Liver (tissue), 9 donors: ENCODE results near the gene SPHK2. TPM values are rescaled to one million over a fixed set of nuclear protein-coding genes. Genes with fewer than 3 reads are reported as not detected.

Source experiments
- DNase-seq: peaks from one replicate; pipeline ENCODE4 v3.0.0-alpha.2; 2017; ENCODE audit warnings: low spot score
- H3K27ac ChIP-seq, 2 donors: one replicate each; pipeline ENCODE4 v1.7.0; 2013; ENCODE audit warnings: inconsistent platforms in 2 of 2, low read length in 2 of 2, control low read depth in 1 of 2, low read depth in 1 of 2, mild to moderate bottlenecking in 1 of 2
- H3K27me3 ChIP-seq, 4 donors: one replicate each; pipeline versions ENCODE4 v1.6.1 to v1.7.0; 2013; ENCODE audit warnings: low read length in 3 of 4, inconsistent platforms in 1 of 4, mild to moderate bottlenecking in 1 of 4, moderate library complexity in 1 of 4; ENCODE audit not compliant: control insufficient read depth in 4 of 4, insufficient read depth in 4 of 4
- H3K36me3 ChIP-seq, 4 donors: one replicate each; pipeline versions ENCODE4 v1.6.1 to v1.7.0; 2013; ENCODE audit warnings: low read length in 3 of 4, mild to moderate bottlenecking in 3 of 4, low read depth in 1 of 4, moderate library complexity in 1 of 4; ENCODE audit not compliant: control insufficient read depth in 4 of 4, insufficient read depth in 3 of 4
- H3K4me1 ChIP-seq, 4 donors: one replicate each; pipeline versions ENCODE4 v1.6.1 to v1.7.0; 2013; ENCODE audit warnings: low read length in 3 of 4, mild to moderate bottlenecking in 3 of 4, moderate library complexity in 1 of 4; ENCODE audit not compliant: control insufficient read depth in 4 of 4, insufficient read depth in 4 of 4
- H3K4me3 ChIP-seq, 3 donors: one replicate each; pipeline versions ENCODE4 v1.6.1 to v1.7.0; 2013; ENCODE audit warnings: low read length in 3 of 3, control low read depth in 1 of 3, low read depth in 1 of 3, mild to moderate bottlenecking in 1 of 3
- H3K9ac ChIP-seq, 2 donors: one replicate each; pipeline ENCODE4 v1.7.0; 2013; ENCODE audit warnings: low read length in 2 of 2, mild to moderate bottlenecking in 2 of 2, moderate library complexity in 2 of 2, control low read depth in 1 of 2, low read depth in 1 of 2
- H3K9me3 ChIP-seq, 4 donors: one replicate each; pipeline versions ENCODE4 v1.6.1 to v1.7.0; 2013; ENCODE audit warnings: low read length in 3 of 4; ENCODE audit not compliant: control insufficient read depth in 4 of 4
- ATF3 ChIP-seq: IDR thresholded peaks from 2 replicates; pipeline ENCODE4 v1.6.1; 2016; ENCODE audit warnings: antibody characterized with exemption
- EGR1 ChIP-seq, 2 donors: IDR thresholded peaks; 2 replicates each; pipeline ENCODE4 v1.6.1; 2016 to 2018; ENCODE audit warnings: antibody characterized with exemption in 2 of 2, low read depth in 2 of 2
- GABPA ChIP-seq, 2 donors: IDR thresholded peaks in 1 of 2; conservative IDR thresholded peaks in 1 of 2; 2 replicates each; pipeline ENCODE4 v1.6.1; 2016; ENCODE audit warnings: antibody characterized with exemption in 2 of 2, mild to moderate bottlenecking in 1 of 2, moderate library complexity in 1 of 2
- HNF4A ChIP-seq, 2 donors: conservative IDR thresholded peaks; 2 replicates each; pipeline ENCODE4 v1.6.1; 2016; ENCODE audit warnings: antibody characterized with exemption in 2 of 2, mild to moderate bottlenecking in 2 of 2
- JUND ChIP-seq, 2 donors: IDR thresholded peaks; 2 replicates each; pipeline ENCODE4 v1.6.1; 2016; ENCODE audit warnings: antibody characterized with exemption in 2 of 2
- RAD21 ChIP-seq, 2 donors: IDR thresholded peaks; 2 replicates each; pipeline ENCODE4 v1.6.1; 2016; ENCODE audit warnings: antibody characterized with exemption in 2 of 2, mild to moderate bottlenecking in 2 of 2
- RXRA ChIP-seq, 2 donors: IDR thresholded peaks; 2 replicates each; pipeline ENCODE4 v1.6.1; 2017 to 2018; ENCODE audit warnings: antibody characterized with exemption in 2 of 2, mild to moderate bottlenecking in 1 of 2
- SP1 ChIP-seq: IDR thresholded peaks from 2 replicates; pipeline ENCODE4 v1.6.1; 2018; ENCODE audit warnings: antibody characterized with exemption, mild to moderate bottlenecking
- TAF1 ChIP-seq: conservative IDR thresholded peaks from 2 replicates; pipeline ENCODE4 v1.6.1; 2016; ENCODE audit warnings: antibody characterized with exemption, mild to moderate bottlenecking
- YY1 ChIP-seq: IDR thresholded peaks from 2 replicates; pipeline ENCODE4 v1.6.1; 2016; ENCODE audit warnings: antibody characterized with exemption, mild to moderate bottlenecking
- ZBTB33 ChIP-seq: IDR thresholded peaks from 2 replicates; pipeline ENCODE4 v1.6.1; 2016; ENCODE audit warnings: antibody characterized with exemption
- WGBS: extraction: QIAGEN DNeasy Blood & Tissue Kit; methylation state at CpG from one replicate; pipeline ENCODE4 v1.1.7; 2013; 5-methylcytosine and 5-hydroxymethylcytosine counted together
- polyA plus RNA-seq, 2 donors: library from polyadenylated mRNA; stranded (reverse) in 1 of 2; unstranded in 1 of 2; fragments of 200-250 nt in 1 of 2; fragments of >200 nt in 1 of 2; fragmentation: Nextera tagmentation in 1 of 2; extraction: Ambion mirVana in 1 of 2; gene quantifications; one replicate each; pipeline versions ENCODE4 v1.2.1 to v1.2.3, GENCODE V29; 2013 to 2015
- total RNA-seq, 2 donors: library from RNA; depleted of rRNA; stranded (reverse); fragments of >200 nt; gene quantifications; one replicate each; pipeline ENCODE4 v1.2.3, GENCODE V29; 2014
- TF ChIP-seq, protein P1 (sequence below): IDR thresholded peaks from 2 replicates; pipeline ENCODE4 v1.6.1; 2016; ENCODE audit warnings: antibody characterized with exemption, mild to moderate bottlenecking
- TF ChIP-seq, protein P2 (sequence below): fragments of 150-350 bp; IDR thresholded peaks from 2 replicates; pipeline ENCODE4 v1.5.1; 2017; ENCODE audit warnings: improper control_type of control experiment, low read depth, low read length; ENCODE audit not compliant: missing input control
- TF ChIP-seq, protein P3 (sequence below): IDR thresholded peaks from 2 replicates; pipeline ENCODE4 v1.6.1; 2016; ENCODE audit warnings: antibody characterized with exemption
- donor health status: healthy.
- donor health status: healthy.
- donor health status: healthy.
- donor health status: healthy.
- donor health status: healthy.

Gene SPHK2
- total and polyA plus RNA-seq, 4 donors: 9.6 to 17.3 (median 12.3) TPM

DNA sequence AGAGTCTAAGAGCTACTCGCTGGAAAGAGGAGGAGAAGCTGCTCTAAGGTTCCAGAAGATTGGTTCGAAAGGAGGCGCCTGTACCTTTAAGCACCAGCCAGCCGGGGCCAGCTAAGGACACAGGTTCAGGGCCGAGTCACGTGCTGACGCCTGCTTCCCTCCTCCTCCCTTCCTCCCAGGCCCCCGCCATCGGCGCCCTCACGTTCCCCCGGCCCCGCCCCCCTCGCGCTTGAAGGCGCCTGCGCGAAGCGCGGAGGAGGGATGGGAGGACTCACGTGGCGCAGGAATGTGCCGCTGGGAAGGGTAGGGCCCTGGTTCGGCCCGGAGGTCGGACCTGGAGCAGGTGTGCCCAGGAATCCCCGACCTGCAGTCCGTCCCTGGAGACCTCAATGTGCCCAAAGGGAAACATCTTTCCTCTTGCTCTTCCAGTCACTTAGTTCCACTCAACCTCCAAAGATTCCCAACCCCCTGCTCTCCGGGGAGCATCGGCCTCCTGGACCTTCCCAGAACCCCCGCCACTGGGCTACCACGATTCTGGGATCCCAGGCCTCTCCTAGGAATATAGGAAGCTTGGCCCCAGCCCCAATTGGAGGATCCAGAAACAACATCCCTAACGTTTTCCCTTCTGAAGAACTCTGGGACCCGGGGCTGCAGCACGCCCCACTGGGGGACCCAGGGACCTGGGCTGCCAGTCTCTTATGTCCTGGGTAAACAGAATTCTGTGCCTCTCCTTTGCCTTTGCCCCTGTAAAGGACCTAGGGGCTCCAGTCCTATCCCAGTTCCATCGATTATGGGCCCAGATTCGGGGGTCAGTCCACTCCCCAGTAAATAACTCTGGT, 15.3 kb downstream of the SPHK2 start:
- Histone ChIP-seq H3K4me1 (peaks cover 14 to 66% (median 38%) of the 10 kb centered on the region in 4 donors), H3K27me3 (no peaks in the 10 kb centered on the region)

DNA sequence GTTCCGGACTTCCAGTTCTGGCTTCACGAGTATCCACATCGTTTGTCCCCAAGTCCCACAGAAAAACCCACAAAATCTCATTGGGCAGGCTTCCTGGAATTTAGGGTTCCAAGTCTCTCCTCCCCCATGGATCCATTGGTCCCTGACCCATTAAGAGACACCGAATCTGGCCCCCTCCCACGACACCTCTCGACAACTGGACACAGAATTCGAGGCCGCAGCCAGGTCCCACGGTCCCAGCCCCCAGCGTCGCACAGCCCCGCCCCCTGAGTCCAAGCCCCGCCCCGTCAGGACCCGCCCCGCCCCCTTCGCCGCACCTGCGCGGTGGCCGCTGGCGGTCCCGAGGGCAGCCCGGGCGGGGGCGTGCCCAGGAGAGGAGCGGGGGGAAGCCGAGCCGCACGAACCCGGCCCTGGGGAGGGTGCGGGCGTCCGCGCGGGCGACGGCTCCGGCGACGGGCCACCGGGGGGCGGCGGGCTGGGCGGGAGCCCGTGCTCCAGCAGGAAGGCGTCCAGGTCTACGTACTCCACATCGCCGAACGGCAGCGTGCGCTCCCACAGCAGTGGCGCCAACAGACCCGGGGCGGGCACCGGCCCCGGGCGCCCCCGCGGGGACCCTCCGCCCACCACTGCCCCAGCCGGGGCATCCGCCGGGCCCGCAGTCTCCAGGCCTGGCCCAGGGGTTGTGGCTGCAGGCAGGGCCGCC, 16.1 kb downstream of the SPHK2 start:
- under 1% methylated on average over 67 of the region's 67 CpGs for WGBS
- H3K4me3 ChIP-seq: peak overlapping the region; percentile 59 to 86 (median 75)
- H3K9me3 ChIP-seq: no peaks in the 10 kb centered on the region
- H3K27me3 ChIP-seq: no peaks in the 10 kb centered on the region
- H3K9ac ChIP-seq: peak overlapping the region; percentile 54 to 81
- DNase-seq: peak; percentile 82
- peak overlapping the region; percentile 98 to 99 for H3K27ac ChIP-seq
- H3K4me1 ChIP-seq: peaks cover 14 to 62% (median 38%) of the 10 kb centered on the region in 4 donors
- peaks cover 0 to 7% (median 1%) of the 10 kb centered on the region in 4 donors for H3K36me3 ChIP-seq
- TF ChIP-seq, protein P1, sequence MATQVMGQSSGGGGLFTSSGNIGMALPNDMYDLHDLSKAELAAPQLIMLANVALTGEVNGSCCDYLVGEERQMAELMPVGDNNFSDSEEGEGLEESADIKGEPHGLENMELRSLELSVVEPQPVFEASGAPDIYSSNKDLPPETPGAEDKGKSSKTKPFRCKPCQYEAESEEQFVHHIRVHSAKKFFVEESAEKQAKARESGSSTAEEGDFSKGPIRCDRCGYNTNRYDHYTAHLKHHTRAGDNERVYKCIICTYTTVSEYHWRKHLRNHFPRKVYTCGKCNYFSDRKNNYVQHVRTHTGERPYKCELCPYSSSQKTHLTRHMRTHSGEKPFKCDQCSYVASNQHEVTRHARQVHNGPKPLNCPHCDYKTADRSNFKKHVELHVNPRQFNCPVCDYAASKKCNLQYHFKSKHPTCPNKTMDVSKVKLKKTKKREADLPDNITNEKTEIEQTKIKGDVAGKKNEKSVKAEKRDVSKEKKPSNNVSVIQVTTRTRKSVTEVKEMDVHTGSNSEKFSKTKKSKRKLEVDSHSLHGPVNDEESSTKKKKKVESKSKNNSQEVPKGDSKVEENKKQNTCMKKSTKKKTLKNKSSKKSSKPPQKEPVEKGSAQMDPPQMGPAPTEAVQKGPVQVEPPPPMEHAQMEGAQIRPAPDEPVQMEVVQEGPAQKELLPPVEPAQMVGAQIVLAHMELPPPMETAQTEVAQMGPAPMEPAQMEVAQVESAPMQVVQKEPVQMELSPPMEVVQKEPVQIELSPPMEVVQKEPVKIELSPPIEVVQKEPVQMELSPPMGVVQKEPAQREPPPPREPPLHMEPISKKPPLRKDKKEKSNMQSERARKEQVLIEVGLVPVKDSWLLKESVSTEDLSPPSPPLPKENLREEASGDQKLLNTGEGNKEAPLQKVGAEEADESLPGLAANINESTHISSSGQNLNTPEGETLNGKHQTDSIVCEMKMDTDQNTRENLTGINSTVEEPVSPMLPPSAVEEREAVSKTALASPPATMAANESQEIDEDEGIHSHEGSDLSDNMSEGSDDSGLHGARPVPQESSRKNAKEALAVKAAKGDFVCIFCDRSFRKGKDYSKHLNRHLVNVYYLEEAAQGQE: no peak
- TF ChIP-seq ZBTB33 (no peak), ATF3 (no peak), RXRA (IDR thresholded peaks at IDR 0.05) (no peak), TAF1 (no peak)
- TF ChIP-seq, protein P2, sequence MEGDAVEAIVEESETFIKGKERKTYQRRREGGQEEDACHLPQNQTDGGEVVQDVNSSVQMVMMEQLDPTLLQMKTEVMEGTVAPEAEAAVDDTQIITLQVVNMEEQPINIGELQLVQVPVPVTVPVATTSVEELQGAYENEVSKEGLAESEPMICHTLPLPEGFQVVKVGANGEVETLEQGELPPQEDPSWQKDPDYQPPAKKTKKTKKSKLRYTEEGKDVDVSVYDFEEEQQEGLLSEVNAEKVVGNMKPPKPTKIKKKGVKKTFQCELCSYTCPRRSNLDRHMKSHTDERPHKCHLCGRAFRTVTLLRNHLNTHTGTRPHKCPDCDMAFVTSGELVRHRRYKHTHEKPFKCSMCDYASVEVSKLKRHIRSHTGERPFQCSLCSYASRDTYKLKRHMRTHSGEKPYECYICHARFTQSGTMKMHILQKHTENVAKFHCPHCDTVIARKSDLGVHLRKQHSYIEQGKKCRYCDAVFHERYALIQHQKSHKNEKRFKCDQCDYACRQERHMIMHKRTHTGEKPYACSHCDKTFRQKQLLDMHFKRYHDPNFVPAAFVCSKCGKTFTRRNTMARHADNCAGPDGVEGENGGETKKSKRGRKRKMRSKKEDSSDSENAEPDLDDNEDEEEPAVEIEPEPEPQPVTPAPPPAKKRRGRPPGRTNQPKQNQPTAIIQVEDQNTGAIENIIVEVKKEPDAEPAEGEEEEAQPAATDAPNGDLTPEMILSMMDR: no peak

More for the DNA sequence above, 15.3 kb downstream of the SPHK2 start:
- H3K4me3 ChIP-seq: peak overlapping the region; percentile 5 to 33 (median 10)
- TF ChIP-seq GABPA (IDR thresholded peaks at IDR 0.05 in 1 of 2, conservative IDR thresholded peaks at IDR 0.05 in 1 of 2) (peak in 1 of 2 donors; percentile 8), ZBTB33 (peak; percentile 68), RXRA (IDR thresholded peaks at IDR 0.05) (peak; percentile 96 to 98), HNF4A (conservative IDR thresholded peaks at IDR 0.05) (peak; percentile 10 to 42), RAD21 (IDR thresholded peaks at IDR 0.05) (no peak), JUND (IDR thresholded peaks at IDR 0.05) (no peak), EGR1 (IDR thresholded peaks at IDR 0.05; ENCODE audit: low read depth in 2 of 2) (peak; percentile 37 to 53), YY1 (peak; percentile 78), SP1 (peak; percentile 80)
- TF ChIP-seq, protein P2: no peak
- TF ChIP-seq, protein P3, sequence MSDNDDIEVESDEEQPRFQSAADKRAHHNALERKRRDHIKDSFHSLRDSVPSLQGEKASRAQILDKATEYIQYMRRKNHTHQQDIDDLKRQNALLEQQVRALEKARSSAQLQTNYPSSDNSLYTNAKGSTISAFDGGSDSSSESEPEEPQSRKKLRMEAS: peak; percentile 96
- peaks cover 0 to 7% (median 1%) of the 10 kb centered on the region in 4 donors for H3K36me3 ChIP-seq
- DNase-seq: peak; percentile 92
- H3K9me3 ChIP-seq: no peaks in the 10 kb centered on the region
- H3K27ac ChIP-seq: peak overlapping the region; percentile 98 to 99
- H3K9ac ChIP-seq: peak overlapping the region; percentile 40 to 70
- 4% methylated on average over 37 of the region's 37 CpGs for WGBS
